ENCODE measurements around the gene KLK14. TPM values are rescaled to one million over a fixed set of nuclear protein-coding genes. Genes with fewer than 3 reads are reported as not detected.

Gene KLK14
- total RNA-seq, 1 experiment from 2014 or later, result 0.76 TPM

DNA sequence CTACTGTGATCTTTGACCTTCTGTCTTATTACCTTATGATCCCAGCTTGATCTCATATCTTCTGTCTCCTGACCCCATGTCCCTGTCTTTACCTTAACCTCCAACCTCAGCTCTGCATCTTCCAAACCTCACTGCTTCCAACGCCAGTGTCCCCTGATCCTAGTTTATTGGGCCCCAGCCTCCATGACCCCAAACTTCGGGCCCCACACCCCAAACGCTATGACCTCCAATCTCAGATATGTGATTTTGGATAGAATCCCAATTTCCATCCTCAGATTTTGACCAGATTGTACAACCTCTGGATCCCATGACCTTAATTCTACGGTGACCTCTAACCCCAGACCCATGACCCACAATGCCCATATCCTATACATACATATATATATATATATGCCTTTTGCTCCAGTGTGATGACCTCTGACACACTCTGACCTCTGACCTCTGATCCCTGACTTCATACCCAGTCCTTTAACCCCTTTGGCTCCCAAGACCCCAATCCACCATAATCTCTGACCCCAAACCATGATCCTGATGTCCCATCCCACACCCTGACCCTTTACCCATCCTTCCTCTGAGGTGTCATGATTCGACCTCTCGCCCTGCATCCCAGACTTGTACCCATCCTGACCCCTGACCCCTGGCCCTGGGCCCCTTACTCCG is 51.3 kb downstream of the KLK14 start:
- no peaks in the 10 kb centered on the region for H3K9me3 ChIP-seq (ENCODE audit: control insufficient read depth in 1 of 2, insufficient read depth in 1 of 2, low read depth in 1 of 2, low read length in 2 of 2)
- no peak overlapping the region for H3K4me2 ChIP-seq (ENCODE audit: low read length)
- peaks cover 0 to 6% of the 10 kb centered on the region in 2 experiments; a peak in 2 of 4 replicates for H3K4me1 ChIP-seq (ENCODE audit: control insufficient read depth in 1 of 2, insufficient read depth in 2 of 2, low read length in 2 of 2)
- RAD21 ChIA-PET (ENCODE audit: low non-redundant PET in 1 of 2, low total read pairs in 2 of 2, uncharacterized antibody in 2 of 2, unreplicated experiment in 2 of 2), result interaction anchor here in 1 of 2 experiments (0.9 kb wide), 1 partner anchor 33 kb away, joined by 4 read pairs; no protein-coding TSS in a partner anchor
- ATAC-seq (no peak), DNase-seq (ENCODE audit: low read depth, low spot score) (no peak)
- intact Hi-C loops (cut with micrococcal nuclease), result no loop called here
- no peak for TF ChIP-seq ZFX (IDR thresholded peaks at IDR 0.05)
- TF ChIP-seq ELF1 (IDR thresholded peaks at IDR 0.05; ENCODE audit: borderline replicate concordance, low read depth), result no peak
- TF ChIP-seq TCF7L2 (IDR thresholded peaks at IDR 0.05; ENCODE audit: borderline replicate concordance, extremely low read depth, insufficient read depth, insufficient read length), result no peak
- no peak for TF ChIP-seq ATF3 (IDR thresholded peaks at IDR 0.05)
- no peak for TF ChIP-seq SRF (IDR thresholded peaks at IDR 0.05; ENCODE audit: low read depth)
- TF ChIP-seq, protein P1, sequence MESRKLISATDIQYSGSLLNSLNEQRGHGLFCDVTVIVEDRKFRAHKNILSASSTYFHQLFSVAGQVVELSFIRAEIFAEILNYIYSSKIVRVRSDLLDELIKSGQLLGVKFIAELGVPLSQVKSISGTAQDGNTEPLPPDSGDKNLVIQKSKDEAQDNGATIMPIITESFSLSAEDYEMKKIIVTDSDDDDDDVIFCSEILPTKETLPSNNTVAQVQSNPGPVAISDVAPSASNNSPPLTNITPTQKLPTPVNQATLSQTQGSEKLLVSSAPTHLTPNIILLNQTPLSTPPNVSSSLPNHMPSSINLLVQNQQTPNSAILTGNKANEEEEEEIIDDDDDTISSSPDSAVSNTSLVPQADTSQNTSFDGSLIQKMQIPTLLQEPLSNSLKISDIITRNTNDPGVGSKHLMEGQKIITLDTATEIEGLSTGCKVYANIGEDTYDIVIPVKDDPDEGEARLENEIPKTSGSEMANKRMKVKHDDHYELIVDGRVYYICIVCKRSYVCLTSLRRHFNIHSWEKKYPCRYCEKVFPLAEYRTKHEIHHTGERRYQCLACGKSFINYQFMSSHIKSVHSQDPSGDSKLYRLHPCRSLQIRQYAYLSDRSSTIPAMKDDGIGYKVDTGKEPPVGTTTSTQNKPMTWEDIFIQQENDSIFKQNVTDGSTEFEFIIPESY (IDR thresholded peaks at IDR 0.05; ENCODE audit: extremely low read depth, insufficient replicate concordance, low read length), result no peak
- no peak for TF ChIP-seq EZH2phosphoT487 (IDR thresholded peaks at IDR 0.05; ENCODE audit: borderline replicate concordance)
- TF ChIP-seq POLR2AphosphoS5 (IDR thresholded peaks at IDR 0.05; ENCODE audit: low read depth, low read length), result no peak
- no peak for TF ChIP-seq CBX3 (IDR thresholded peaks at IDR 0.05; ENCODE audit: low read depth)
- TF ChIP-seq POLR2A (IDR thresholded peaks at IDR 0.05; ENCODE audit: borderline replicate concordance, extremely low read depth, insufficient read depth, insufficient read length), result no peak
- TF ChIP-seq JUND (IDR thresholded peaks at IDR 0.05), result no peak
- TF ChIP-seq SIN3A (IDR thresholded peaks at IDR 0.05; ENCODE audit: low read depth), result no peak
- no peak for TF ChIP-seq MAX (IDR thresholded peaks at IDR 0.05)
- TF ChIP-seq RAD21 (IDR thresholded peaks at IDR 0.05; ENCODE audit: low read depth), result no peak
- TF ChIP-seq EGR1 (IDR thresholded peaks at IDR 0.05; ENCODE audit: low read depth), result no peak
- no peak for TF ChIP-seq FOSL1 (IDR thresholded peaks at IDR 0.05; ENCODE audit: low read depth)
- TF ChIP-seq EZH2 (IDR thresholded peaks at IDR 0.05), result no peak
- TF ChIP-seq SP1 (IDR thresholded peaks at IDR 0.05; ENCODE audit: low read depth), result no peak
- H3K79me2 ChIP-seq (ENCODE audit: insufficient read depth, low read length), result no peaks in the 10 kb centered on the region
- CTCF ChIA-PET, result no interaction called here
- H3K9ac ChIP-seq (ENCODE audit: low read length), result no peak overlapping the region
- no peak overlapping the region for H2AFZ ChIP-seq (ENCODE audit: low read depth, low read length, poor library complexity, severe bottlenecking)
- no peaks in the 10 kb centered on the region for H3K36me3 ChIP-seq (ENCODE audit: control insufficient read depth in 1 of 2, insufficient read depth in 2 of 2, low read length in 2 of 2)
- no peaks in the 10 kb centered on the region for H3K9me2 ChIP-seq (ENCODE audit: insufficient read depth)
- no peak overlapping the region for H3K27ac ChIP-seq (ENCODE audit: low read depth, low read length)
- H3K4me3 ChIP-seq (replicated peaks in 1 of 2; ENCODE audit: low read depth in 1 of 2, low read length in 2 of 2), result no peak overlapping the region
- H3K27me3 ChIP-seq (ENCODE audit: insufficient read depth, low read length), result no peaks in the 10 kb centered on the region
- POLR2A ChIA-PET, result no interaction called here
- H4K20me1 ChIP-seq (ENCODE audit: insufficient read depth), result no peaks in the 10 kb centered on the region
- no TSS peak for BruUV-seq (replicated peaks)

Data from HCT116 (cell line).